ENCODE data around the gene GNG7.
"Not testable (repeated sequence)": the region's sequence is repeated elsewhere in the genome, so short reads cannot be mapped to it uniquely, and the experiment has no call there.

GNG7 gene

DNA sequence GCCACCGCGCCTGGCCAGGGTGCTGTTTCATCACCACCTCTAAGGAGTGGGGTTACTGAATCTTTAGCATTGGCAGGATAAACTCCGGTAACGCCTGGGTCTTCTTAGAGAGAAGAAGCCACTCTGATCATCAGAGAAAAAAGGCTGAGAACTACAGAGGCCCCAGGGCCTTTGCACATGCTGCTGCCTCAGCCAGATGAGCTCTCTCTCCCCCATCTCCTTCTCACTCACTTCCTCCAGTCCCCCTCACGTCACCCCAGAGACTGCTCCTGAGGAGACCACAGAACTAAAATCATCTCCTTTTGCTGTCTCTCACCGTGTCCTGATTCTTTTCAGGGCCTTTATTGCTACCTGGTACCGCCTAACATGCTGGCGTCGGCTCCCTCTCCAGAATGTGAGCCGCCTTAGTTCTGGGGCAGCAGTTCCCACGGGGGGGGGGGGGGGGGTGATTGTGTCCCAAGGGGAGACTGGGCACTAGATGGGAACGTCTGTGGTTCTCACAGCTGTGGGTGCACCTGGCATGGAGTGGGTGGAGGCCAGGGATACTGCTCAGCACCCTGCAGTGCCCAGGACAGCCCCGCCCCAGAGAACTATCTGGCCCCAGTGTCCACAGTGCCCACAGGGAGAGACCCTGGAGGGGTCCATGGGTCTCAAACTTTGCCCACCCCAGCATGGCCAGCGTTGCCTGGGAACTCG lies 23.8 kb upstream of the GNG7 start:
- no peak for DNase-seq

DNA sequence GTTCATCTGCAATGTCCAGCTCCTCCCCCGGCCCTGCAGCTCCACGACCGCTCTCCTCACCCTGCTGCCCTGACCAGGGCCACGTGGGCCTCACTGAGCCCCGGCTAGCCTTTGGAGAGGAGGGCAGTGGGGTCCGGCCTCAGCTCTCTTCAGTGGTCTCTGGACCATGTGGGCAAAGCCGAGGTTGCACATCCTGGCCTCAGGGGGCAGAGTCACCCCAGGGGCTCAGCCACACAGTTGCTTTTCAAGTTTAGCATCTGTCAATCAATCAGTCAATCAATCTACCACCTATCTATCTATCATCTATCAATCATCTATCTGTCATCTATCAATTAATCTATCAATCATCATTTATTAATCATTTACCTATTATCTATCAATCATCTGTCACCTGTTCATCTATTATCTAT lies 21.7 kb upstream of the GNG7 start:
- DNase-seq, result no peak

DNA sequence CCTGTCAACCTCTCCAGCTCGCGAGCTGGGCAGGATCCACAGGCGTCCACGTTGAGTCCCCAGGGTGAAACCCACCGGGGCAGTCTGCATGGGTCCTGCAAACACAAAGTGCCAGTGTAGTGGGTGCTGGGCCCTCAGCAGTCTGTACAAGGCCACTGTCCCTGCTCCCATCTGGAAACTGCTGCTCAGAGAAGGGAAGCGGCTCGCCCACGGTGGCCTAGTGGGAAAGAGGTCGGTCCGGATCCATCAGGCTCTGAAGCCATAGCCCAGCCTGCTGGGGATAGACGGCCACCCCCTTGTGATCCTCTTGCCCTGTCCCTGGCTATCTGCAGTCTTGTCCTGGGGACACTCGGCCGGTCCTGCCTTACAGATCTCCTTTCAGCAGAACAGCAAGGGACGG lies 21.3 kb upstream of the GNG7 start:
- DNase-seq, result no peak

DNA sequence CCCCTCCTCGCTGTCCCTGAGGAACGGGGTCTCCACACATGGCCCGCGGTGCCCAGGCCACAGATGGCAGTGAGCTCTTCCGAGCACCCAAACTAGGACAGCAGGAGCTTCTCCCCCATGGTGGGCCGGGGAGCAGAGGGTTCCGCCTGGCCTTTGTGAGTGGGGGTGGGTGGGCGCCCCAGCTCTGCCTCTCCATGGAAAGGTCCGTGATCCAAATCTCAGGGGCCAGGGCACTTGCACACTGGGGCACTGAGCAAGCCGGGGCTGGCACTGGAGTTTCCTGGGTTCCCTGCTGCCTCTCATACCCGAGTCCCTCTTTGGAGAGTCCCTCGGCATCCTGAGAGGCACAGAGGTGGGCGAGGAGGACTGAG lies 20.8 kb upstream of the GNG7 start:
- DNase-seq, result no peak

DNA sequence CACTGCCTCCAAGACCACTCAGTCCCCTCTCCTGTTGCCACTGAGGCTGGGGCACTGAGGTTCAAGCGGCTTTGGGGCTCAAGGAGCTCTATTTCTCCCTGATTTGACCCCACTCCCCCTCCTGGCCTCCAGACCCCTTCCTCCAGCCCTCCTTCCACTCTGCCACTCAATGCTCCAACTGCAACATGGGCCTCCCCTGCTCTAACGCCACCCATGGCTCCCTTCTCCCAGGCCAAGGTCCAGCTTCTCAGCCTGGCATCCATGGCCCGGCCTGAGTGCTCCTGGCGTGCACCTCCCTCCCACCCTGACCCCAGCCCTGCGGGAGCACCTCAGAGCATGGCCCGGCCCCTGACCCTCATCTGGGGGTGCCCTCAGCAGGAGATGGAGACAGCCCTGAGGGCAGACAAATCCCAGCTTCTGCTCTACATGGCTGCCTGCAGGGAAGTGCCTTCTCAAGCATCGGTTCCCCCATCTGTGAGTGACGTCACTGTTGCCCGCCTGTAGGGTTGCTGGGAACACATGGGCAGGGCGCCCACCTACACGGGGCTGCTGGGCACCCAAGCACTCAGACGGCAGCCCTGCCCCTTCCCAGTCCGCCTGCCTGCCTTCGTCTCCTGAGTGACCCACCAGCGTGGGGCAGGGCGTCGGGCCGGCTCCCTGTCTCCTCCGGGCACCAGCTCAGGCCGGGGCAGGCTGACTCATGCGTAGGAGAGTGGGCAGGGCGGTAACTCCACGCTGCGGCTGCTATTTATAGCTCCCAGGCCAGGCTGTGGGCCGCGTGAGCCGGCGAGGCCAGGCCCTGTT lies 20.2 kb upstream of the GNG7 start:
- DNase-seq, result no peak

DNA sequence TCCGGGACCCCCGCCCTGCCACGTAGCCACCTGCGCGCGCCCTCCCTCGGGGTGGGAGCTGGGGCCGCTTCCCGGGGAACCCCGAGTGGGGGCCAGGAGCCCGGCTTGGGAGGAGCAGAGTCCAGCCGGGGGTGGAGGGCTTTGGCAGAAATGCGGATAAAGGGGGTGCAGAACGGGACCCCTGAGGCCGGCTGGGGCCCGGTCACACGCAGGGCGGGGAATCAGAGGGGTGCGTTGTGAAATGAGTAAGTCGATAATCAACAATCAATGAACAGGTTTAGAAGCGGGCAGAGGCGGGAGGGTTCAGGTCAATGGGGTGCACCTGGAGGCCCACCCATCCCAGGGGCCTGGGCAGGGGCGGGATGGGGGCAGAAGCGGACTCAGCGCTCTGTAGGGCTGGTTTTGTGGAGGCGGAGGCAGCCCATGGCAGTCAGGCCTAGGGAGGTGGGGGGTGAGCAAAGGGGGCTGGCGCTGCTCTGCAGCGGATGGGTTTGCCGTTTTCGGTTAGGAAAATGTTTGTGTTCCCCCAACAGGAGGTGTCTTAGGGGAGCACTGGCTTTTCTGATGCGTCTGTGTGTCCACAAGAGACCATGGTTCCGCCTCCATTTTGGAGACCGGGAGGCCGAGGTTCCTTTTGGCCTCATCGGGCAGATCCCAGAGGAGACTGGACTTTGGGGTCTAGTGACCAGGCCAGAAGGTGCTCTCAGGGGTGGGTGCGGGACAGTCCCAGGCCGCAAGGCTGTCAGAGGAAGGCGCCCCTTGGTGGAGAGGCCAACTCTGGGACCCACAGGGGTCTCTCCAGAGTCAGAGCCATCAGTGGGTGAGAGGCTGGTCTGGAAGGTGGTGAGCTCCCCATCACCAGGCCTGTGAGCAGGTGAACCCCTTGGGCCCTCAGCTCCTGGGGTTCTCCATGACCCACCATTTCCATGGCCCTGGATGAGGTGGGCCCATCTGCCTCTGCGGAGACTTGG lies 19.4 kb upstream of the GNG7 start:
- DNase-seq, result no peak

DNA sequence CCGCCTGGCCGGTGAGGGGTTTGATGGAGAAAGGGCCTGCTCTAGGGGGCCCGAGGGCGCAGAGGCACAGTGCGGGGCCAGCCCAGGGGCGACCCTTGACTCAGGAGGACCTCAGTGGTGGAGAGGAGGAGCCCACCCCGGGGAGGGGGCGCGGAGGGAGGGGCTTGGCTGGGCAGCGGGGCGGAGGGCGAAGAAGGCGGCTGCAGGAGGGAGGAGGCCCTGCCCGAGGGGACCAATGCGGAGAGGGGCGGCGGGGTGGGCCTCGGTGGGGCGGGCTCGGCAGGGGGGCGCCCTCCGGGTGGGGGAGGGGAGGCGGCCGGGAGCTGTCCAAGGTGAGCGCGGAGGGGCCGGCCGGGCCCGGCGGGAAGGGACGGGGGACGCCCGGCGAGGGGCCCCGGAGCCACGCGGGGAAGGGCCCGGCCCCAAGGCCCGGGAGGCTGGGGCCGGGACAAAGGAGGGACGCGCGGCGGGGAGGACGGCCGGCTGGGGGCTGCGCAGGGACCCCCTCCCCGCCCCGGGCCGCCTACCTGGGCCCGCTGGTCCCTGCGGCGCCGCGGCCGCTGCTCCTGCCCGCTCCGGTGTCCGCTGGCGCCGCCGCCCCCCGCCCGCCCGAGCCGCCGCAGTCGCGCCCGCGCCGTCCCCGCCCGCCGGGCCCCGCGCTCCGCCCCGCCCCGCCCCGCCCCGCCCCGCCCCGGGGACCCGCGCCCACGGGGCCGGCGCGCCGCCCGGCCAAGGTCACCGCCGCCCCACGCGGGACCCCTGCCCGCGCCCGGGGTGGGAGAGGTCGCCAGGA lies 18.5 kb upstream of the GNG7 start, which contains the start of gene DIRAS1:
DIRAS1 (minus strand) TSS at position 596 of the 793 bp plus-strand sequence. CDS start 3,566 bp downstream, outside the sequence.
- no peak for DNase-seq

DNA sequence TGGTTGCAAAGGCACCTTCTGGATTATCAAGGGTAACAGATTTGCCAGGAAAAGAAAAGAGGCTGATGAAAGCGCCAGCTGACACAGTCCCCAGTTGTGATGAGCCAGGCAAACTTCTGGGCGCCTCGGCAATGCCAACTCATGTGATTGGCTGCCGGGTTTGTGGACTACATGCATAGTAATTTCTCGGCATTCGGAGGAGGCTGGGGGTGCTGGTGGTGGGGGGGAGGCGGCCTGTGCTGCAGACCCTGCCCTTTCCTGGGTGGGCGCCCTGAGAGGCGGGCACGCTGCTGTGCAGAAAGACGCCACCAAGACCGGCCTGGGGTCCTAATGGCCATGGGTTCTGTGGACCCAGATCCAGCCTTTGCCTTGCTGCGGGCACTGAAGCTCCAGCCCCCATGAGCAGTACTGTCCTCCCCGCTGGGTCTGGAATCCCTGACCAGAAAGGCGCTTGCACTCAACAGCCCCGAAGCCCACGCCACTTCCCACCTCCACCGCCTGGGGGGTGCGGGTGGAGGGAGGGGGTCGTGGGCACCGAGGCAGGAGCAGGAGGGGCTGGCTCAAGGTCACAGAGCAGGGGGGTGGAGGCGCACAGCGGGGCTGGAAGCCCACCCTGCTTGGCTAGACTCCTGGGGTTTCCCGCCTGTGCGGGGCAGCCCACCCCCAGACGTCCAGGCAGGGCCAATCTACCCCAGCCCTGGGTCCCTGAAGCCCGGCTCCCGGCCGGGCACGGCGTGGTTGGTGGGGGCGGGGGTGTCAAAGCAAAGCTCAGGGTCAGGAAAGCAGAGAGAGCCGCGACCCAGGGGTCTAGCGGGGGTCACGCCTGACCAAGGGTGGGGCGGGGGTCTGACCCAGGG lies 17.7 kb upstream of the GNG7 start:
- peak; percentile 58 for DNase-seq

DNA sequence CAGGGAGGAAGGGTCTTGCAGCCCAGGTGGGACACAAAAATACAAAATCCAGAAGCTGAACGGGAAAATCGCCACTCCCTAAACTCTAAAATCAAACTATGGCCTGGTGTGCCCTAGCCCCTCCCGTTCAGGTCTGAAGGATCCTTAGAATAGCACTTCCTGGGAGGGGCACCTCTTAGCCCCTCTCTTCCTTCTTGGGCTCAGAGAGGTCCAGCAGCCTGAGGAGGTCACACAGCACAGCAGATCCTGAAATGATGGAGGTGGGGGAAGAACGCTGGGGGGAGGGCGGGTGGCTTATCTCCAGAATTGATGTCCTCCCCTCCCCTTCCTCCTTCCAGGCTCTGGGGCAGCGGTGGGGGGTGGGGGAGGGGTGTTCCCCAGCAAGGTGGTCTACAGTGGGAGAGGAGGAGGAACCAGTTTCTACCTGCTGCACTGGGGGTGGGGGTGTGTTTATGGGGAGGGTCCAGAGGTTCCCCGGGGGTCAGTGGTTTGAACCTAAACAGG lies 16.8 kb upstream of the GNG7 start:
- DNase-seq, result no peak

DNA sequence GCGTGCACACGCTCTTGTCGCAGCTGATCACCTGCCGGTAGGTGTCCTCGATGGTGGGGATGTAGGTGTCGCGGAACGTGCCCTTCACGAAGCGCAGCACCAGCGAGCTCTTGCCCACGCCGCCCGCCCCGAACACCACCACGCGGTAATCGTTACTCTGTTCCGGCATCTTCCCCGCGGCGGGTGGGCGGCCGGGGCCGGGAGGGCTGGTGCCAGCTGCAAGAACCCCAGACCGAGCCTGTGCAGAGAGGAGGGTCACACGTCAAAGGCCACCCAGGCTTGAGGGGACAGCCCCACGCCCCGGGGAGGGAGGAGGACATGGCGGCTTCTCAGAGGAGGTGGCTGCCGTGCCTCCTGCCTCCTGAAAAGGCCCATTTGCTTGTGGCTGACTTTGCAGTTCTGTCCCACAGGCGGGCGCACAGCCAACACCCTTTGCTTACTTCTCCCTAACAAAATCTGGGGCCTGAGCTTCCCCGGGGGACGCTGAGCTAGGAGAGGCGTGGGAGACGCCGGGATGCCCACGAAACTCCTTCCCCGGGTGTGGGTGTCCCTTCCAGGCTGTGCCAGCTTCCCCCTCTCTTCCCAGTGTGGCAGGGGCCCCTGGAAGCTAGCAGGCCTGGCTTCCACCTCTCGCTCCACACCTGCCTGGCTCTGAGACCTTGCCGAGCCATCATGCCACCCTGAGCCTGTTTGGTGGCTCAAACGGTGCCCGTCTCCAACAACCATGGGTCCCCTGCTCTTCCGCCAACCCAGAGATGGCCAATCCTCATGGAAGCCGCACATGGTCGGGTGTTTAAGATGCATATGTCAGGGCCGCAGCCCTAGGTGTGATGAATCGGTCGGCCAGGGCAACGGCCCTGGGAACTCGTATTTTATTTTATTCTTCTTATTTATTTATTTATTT lies 15.4 kb upstream of the GNG7 start:
- DNase-seq, result no peak

DNA sequence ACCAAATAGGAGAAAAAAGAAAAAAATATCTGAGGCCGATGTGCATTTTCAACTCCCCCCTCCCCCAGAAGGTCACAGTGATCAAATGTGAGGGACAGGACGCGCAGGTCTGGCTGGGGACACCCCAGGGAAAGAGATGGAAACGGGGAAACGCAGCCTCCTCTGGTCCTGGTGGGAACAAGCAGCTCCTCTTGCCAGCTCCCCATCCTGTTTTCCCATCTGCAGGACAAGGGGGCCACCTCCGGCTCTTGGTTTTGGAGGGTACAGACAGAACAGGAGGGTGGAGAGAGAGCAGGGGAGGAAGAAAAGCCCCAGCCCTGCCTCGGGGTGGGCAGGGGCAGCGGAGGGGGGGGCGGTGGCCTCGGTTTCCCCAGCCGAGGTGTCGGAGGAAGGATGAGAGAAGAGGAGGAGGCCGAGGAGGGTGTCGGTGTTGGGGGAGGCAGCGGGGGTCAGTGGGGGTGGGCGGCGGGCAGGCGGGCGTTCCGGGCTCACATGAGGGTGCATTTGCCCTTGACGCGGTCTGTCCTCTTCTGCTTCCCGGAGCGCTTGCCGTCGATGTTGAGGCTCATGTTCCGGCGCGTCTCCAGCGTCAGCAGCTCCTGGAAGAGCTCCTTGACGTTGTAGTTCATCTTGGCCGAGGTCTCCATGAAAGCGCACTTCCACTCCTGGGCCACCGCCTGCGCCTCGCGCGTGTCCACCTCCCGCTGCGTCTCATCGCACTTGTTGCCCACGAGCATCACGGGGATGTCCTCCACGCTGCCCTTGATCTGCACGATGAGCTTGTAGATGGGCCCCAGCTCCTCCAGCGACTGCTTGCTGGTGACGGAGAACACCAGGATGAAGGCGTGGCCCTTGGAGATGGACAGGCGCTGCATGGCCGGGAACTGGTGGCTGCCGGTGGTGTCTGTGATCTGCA lies 14.5 kb upstream of the GNG7 start:
- no peak for DNase-seq

DNA sequence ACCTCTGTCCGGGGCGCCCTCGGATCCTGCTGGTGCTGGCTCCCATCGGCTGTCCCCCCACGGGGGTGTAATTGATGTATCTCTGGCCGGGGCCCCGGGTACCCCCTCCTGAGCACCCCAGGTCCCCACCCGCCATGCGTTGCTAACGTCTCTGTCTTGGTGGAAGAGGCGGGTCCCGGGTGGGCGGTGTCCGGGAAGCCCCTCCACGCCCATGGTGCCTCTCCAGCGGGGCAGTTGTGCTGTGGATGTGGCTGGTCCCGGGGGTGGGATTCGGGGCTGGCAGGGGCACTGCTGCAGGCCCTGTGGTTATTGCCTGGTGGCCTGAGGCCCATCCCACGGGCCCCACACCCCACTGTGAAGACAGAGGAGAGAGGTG lies 13.8 kb upstream of the GNG7 start:
- no peak for DNase-seq

DNA sequence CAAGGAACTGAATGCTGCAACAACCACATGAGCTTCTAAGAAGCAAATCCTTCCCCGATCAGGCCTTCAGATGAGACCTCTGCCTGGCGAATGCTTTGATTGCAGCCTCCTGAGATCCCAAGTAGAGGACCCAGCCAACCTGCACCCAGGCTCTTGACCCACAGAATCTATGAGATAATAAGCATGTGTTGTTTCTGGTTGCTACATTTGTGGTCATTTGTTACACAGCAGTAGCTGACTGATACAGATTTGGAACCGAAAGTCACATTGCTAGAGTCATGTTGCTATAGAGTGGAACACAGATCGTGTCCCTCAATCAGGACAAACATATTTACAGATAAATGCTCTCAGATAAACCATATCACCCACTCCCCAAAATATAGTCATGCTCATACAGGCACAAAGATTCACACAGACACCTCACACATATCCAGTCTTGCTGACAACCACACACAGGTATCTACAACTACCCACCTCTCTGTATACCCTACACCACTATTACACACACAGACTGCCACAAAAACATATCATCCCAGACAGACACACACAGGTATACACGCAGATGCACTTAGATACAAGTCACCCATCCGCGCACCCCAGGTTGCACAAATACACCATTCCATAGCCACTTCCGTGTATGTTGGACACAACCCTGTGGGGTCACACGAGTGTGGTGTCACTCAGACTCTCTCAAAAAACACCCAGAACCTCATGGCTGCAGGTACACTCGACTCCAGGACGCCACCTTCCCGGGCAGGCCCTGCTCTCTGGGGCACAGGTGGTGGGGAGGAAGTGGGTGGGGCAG lies 13.2 kb upstream of the GNG7 start:
- no peak for DNase-seq

DNA sequence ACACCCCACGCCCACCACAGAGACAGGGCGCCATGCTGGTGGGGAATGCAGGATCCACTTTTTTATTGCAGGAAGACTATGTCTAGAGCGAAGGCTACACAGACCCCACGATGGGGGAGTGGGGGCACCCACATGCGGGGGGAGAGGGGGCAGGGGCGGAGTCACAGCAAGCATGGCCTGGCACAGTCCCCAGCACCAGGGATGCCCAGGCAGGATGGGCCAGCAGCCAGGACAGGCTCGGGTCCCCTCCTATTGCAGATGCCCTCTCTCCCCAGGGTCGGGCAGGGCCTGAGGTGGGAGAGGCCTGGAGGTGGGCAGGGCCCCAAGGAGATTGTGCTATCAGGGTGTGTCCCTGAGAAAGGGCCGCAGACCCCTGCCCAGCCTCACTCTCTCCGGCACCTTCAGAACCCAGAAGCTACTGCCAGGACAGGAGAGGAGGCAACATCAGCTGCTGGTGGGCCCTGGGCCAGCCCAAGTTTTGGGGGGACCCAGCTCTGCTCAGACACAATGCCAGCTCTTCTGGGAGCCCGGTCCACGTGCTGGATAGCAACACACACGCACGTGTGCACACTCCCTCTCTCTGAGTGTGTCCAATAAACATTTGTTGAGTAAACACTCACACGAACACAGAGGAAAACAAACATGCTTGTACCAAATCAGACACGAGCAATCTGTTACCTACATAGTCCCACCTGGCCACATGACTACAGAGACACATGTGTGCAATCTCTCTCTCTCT lies 12.2 kb upstream of the GNG7 start:
- no peak for DNase-seq

DNA sequence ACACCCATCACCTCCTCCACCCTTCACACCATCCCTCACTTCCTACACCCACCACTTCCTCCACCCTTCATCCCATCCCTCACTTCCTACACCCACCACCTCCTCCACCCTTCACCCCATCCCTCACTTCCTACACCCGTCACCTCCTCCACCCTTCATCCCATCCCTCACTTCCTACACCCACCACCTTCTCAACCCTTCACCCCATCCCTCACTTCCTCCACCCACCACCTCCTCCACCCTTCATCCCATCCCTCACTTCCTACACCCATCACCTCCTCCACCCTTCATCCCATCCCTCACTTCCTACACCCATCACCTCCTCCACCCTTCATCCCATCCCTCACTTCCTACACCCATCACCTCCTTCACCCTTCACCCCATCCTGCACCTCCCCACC lies 11.6 kb upstream of the GNG7 start:
- not testable (repeated sequence) for DNase-seq

DNA sequence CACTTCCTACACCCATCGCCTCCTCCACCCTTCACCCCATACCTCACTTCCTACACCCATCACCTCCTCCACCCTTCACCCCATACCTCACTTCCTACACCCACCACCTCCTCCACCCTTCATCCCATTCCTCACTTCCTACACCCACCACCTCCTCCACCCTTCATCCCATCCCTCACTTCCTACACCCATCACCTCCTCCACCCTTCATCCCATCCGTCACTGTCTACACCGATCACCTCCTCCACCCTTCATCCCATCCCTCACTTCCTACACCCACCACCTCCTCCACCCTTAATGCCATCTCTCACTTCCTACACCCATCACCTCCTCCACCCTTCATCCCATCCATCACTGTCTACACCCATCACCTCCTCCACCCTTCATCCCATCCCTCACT lies 10.7 kb upstream of the GNG7 start:
- DNase-seq, result not testable (repeated sequence)

DNA sequence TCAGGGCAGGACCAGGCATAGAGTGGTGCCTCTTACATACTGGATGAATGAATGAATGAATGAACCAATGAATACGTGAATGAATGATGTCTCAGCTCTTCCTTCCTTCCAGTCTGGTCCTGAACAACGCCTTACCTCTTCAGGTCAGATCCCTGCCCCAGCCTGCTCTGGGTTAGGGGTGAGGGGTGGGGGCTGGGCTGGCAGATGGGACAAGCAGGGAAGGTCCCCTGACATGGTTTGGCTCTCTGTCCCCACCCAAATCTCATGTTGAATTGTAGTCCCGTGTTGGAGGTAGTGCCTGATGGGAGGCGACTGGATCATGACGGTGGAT lies 9.3 kb upstream of the GNG7 start:
- DNase-seq, result no peak

All from hematopoietic multipotent progenitor cell treated with erythropoietin and hydrocortisone succinate and interleukin-3 and kit ligand, for 6 days (in vitro differentiated cells).